GM19025 (cell line): ENCODE measurements around the gene HOXB2.

ENCODE experiments used
- ATAC-seq: cut with Tn5 transposase; IDR thresholded peaks from one replicate; pipeline ENCODE4 v1.9.1; 2021; ENCODE audit warnings: mild to moderate bottlenecking, low read depth, moderate library complexity; ENCODE audit not compliant: unreplicated experiment

Gene HOXB2

DNA sequence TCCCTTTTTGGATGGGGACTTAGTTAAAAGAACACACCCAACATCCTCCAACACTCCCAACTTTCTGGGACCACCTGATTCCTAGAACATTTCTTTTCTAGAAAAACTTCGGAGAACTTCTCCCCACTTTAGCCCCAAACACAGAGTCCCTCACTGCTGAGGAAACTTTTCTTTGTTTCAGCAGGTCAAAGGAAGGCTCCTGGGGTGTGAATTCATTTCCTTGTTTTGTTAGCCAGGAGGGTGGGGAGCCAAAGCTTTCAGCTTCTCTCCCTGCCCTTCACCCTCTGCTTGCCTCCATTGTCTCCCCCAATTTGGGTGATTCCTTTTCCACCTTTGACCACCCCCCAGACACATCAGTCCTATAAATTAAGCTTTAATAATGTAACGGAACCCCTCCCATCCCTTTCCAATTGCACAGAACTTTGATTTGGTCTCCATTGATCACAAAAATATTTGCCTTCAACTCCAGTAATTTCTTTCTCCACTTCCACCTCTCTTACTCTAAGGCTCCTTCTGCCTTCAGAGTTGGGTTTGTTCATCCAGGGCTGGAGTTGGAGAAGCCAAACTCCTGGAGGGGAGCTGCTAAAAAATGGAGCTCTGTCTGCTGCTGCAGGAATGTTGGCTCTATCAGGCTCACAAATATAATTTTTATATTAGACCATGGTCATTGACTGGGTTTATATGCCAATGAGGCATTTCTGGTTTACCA is 22.9 kb upstream of the HOXB2 start:
- ATAC-seq, result no peak

- no peak for ATAC-seq
Observed at GRCh38 chr17:48567209-48567608, 22.3 kb upstream of the HOXB2 start.

DNA sequence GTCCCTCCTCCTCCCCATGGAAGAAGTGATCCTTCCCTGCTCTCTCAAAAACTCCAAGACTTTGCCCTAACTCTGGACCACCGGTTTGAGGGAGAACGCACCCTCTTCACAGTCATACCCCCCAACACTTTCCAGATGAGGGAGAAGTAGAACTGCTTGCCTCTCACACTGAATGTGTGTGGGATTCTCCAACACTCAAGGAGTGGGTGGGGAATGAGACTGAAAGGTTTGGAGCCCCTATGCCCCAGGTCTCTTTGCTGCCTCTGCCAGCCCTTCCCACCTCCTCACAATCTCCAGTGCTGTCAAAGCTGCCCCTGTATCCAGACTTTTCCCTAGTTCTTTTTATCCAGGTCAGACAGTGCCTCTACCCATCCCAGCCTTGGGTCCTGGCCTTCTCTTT is 21.8 kb upstream of the HOXB2 start:
- ATAC-seq, result no peak

- ATAC-seq, result no peak
Observed at GRCh38 chr17:48565925-48566710, 21.2 kb upstream of the HOXB2 start.

DNA sequence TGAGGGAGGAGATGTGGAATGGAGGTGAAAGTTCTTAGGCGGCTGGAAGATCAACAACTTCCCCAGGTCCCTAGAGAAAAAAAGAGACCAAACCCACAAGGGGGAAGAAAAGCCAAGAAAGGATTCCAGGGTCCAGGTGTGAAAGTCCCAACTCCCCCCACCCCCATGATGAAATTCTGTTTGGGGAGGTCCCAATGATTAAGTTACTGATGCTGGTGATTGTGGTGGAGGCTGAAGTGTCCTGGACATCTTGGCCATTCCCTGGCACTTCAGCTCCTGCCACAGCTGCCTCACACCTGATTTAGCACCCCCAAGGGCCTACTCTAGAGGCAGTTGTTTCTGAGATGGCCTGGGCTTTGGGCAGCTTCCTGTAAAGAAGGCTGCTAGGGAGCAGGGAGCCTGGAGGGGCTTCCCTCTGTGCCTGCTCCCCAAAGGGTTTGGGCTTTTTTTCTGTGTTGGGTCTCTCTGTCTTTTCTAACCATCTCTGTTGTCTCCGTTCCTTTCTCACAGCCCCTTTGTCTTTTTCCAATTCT is 20.2 kb upstream of the HOXB2 start:
- no peak for ATAC-seq

GRCh38 chr17:48564188-48565021 is 19.5 kb upstream of the HOXB2 start:
- no peak for ATAC-seq

DNA sequence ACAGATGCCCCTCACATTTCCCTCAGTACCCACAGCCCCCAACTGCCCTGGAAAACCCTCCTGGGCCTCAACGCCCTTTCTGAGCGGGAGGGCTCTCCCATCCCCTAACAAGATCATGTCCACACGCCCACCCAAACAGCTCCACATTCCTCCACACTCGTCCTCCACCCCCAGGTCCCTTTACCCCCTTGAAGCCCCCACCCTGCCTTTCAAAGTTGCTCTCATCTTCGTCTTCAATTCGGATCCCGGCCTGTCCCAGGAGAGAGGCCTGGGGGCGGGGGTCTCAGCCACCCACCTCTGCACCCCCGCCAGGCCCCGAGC is 18.9 kb upstream of the HOXB2 start:
- no peak for ATAC-seq

GRCh38 chr17:48563385-48563838 is 18.5 kb upstream of the HOXB2 start:
- no peak for ATAC-seq

DNA sequence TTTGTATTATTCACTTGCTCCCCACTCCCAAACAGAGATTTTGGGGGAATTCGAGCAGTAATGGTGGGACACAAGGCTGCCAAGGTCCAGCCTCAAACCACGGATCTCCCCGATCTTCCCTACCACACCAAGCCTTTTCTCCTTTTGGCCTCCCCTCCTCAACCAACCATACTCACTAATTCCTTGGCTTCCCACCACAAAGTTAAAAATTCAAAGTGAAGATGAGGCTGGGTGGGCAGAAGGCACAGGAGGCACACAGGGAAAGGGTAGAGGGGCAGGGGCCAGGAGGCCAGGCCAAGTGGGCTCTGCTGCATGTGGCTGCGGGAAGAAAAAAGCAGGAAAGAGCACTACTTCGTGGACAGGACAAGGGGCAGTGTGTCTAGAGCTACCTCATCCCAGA is 18.0 kb upstream of the HOXB2 start:
- no peak for ATAC-seq

GRCh38 chr17:48561884-48562810 is 17.2 kb upstream of the HOXB2 start:
- peak; percentile 83 for ATAC-seq

DNA sequence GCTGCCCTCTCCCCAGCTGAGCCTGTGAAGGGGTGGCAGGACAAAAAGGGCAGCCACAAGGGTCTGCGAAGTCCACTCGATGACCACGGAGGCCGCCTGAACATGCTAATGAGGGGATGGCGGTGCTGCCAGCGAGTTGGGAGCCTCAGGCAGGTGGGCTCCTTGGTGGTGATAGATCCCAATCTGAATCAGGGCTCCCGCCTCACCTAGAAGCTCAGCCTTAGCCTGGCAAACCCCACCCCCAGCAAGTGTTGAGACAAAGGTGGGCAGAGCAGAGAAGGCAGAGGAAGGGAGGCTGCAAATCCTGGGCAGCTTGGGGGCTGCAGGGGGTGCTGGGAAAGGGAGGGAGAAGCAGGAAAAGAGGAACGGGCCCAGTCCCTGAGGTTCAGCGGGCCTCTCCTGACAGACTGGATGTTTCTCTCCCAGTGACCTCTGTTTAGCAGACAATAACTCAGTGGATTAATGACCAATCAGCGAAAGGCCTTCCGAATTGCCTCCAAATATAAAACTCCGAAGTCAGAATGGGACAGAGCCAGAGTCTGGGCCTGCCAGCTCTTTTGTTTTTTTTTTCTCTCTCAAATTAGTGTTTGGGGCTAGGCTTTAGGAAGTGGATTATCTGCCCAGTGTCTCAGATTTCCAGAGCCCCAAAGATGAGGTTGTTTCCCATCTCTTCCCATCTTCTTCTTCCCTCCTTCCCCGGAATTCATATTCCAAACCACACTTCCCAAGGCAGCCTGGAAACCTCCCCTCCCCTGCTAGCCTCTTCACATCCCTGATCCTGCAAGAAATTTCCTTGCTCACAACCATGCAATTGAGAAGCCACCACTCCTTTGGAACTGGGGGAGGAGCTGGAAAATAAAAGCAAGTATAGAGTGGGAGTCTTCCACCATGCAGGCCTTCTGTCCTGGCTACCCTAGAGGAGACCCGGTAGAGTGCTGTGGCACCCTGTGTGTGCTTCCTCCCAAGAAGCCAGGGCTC is 15.2 kb upstream of the HOXB2 start:
- no peak for ATAC-seq

- ATAC-seq, result no peak
Observed at GRCh38 chr17:48559122-48559839, 14.4 kb upstream of the HOXB2 start.

DNA sequence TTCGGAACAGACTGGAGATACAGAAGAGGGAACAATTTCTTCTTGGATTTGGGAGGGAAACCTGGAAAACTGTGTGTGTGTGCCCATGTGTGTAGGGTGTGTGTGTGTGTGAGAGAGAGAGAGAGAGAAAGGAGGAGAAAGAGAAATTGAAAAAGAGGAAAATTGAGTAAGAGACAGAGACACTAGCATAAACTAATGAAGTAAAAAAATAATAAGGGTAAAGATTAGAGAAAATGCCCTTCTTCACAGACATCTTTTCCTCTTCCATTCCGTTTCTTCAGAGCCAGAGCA is 13.9 kb upstream of the HOXB2 start:
- no peak for ATAC-seq

DNA sequence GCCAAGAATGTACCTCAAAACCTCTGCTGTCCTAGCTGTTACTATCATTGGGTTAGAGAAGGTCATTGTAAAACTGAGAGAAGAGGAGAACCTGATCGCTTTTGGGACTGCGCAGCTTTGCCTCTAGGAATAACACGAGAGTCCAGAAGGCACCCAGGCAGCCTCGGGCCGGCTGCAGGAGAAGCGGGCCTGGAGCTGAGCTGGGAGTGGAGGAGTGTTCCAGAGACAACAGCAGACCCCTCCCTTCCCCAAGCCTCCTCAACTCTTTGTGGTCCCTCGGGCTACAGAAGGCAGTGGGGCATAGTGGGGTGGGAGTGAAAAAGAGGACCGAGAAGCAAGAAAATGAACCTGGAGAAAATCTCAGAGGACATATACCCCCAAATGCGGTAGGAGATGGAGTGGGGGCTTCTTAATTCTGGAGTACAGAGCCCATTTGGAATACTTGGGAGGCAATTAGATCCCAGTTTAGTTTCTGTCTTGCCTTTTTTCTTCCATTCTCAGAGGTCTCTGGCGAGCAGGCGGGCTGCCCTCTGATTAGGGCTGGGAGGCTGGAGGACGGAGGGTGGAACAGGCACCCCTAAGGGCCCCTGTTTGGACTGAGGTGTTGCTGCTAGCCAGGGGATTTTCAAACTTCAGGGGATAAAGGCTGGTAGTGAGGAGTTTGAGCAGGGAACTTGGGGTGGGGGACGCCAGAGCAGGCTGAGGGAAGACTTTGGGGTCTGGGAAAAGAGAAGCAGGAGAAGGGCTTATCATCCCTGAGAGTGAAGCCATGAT is 13.3 kb upstream of the HOXB2 start:
- no peak for ATAC-seq

DNA sequence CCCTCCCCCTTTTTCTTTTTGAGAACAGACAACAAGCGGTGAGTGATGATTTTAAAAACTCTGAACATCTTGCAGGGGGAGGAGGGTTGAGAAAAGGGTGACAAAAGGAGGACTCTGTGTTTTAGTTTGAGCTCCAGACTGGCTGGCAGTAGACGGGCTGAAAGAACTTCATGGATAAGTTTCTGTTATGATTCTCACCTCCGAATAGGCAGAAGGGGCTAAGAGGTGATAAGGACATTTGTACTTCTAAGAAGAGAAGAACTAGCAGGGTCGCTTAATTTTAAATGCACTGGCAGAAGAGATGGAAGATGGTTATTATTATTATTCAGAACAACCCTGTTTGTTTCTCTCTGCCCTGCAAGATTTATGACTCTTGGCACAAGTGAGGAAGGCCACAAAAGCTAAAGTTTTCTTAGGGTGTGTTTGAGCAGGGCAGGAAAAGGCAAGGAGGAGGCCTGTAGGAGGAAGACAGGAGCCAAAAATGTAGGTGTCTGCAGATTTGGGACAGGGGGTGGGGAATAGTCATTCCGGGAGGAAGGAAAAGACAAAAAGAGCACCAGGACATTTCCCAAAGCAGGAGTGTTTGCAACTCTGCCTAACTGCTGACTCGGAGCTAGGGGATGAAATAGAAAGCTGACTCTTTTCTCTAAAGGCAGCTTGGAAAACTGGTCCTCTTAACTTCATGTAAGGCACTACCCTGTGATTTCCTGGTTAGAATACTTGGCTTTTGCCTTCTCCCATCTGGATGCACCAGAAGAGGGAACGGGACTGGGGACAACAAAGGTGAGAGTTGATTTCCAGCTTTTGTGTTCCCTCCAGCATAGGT is 11.9 kb upstream of the HOXB2 start:
- no peak for ATAC-seq

DNA sequence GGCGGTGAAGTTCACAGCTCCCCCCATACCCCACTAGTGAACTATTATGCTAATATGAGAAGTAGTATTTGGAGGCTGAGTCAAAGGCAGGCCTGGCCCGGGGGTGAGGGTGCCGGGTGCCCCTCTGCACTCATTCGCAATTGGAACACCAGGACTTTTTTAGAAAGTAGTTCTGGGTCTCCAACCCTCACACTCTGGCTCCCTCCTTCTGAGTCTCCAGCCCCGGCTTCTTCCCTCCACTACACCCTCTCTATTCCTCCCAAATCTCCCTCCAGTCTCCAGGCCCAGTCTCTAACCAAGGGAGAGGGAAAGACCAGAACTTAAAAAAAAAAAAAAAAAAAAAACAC is 11.3 kb upstream of the HOXB2 start:
- ATAC-seq, result no peak
